DMS53 treated with DMSO at 0.1 percent for 48 hours (cell line): Measurements from ENCODE around the gene DBP.
"Not testable (repeated sequence)": the region's sequence is repeated elsewhere in the genome, so short reads cannot be mapped to it uniquely, and the experiment has no call there.

ENCODE experiments used
- DNase-seq: peaks from one replicate; lab custom pipeline; 2025; ENCODE audit not compliant: unreplicated experiment; lab: John Stamatoyannopoulos, UW

DBP gene

DNA sequence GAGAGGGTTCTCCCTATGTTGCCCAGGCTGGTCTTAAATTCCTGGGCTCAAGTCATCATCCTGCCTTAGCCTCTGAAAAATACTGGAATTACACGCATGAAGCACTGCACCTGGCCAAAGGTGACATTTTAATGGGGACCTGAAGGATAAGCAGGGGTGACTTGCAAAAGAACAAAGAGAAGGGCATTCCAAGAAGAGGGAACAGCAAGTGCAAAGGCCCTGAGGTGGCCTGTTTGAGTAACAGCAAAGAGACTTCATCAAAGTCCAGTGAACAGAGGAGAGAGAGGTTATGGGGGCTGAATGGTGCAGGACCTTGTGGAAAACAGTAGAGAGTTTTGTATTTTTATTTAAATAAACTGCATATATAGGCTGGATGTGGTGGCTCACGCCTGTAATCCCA, 4.7 kb upstream of the DBP start:
- no peak for DNase-seq

- no peak for DNase-seq
Observed at GRCh38 chr19:48639483-48640375, 2.5 kb upstream of the DBP start.

DNA sequence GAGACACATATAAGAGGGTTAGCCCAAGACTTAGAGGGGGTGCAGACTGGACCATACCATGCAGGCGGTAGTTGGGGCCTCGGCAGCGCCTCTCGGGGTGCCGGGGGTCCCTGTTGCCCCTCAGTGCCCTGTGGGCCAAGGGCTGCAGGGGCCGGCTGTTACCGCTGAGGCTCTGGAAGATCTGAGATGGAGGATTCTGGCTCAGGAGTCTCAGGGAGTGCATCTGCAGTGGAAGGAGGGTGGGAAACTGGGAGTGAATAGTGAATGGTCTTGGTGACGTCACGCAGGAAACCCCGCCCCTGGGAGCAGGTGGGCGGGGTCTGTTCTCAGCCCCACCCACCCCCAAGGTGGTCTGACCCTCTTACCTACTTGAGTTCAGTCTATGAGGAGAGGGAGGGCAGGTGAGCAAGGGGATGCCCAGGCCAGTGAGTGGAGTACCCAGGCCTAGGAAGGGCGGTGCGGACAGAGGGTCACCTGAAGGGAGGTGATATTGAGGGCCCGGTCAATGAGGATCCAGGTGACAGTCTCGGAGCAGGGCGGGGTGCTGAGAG, 1.7 kb upstream of the DBP start:
- no peak for DNase-seq

DNA sequence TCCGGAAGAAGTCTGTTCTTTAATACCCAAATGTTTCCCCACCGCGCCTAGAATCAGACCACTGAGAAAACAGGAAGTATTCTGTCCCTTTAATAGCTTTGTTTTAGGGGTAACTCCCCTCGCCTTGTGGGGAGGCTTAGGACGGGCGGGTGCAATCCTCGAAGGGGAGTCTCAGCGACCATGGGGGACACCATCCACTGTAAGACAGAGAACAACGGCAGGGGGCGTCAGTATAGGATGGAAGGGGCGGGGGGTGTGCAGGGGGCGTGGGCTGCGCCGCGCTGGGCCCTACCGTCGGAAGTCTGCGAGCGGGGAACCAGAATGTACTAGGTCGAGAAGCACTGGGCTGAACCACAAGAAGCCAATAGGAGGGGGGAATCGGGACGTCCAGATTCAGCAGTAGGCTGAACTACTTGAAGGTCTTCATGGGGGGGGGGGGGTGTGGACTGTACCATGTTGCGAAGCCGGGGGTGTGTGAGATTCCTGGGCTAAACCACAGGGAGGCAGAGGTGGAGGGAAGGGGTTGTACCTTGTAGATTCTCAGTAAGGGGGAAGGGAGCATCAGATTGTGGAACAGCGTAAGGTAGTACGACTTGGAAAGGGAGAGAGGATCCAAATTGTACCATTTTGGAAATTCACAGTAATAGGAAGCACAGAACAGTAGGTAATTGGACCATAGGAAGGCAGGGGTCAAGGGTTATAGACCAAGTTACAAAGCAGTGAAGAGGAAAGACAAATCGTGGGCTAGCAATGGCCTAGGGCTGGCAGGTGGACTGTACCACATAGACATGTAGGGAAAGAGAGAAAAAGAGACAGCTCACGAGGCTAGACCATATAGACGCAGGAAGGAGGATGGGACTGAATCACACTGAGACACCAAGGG, 1.0 kb upstream of the DBP start:
- peak; percentile 80 for DNase-seq

DNA sequence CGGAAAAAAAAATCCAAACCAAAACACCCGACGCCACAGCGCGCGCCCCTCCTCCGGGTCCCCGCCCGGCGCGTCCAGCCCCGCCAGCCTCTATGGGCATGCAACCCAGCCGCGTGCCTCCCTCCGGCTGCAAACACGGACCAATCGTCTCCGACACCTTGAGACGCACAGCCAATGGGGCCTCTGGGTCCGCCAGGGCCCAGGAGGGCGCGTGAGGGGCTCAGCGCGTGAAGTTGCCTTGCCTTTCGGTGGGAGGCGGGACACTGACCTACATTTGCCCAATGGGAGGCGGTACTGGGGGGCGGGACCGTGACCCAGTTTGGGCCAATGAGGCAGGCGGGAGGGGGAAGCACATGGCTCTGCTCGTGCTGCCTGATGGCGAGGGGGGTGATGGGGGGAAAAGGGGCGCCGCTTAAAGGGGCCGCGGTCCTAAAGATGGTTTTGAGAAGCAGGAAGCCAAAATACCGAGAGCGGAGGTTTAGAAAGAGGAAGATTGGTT, 319 bp upstream of the DBP start:
- DNase-seq, result peak; percentile 95

DNA sequence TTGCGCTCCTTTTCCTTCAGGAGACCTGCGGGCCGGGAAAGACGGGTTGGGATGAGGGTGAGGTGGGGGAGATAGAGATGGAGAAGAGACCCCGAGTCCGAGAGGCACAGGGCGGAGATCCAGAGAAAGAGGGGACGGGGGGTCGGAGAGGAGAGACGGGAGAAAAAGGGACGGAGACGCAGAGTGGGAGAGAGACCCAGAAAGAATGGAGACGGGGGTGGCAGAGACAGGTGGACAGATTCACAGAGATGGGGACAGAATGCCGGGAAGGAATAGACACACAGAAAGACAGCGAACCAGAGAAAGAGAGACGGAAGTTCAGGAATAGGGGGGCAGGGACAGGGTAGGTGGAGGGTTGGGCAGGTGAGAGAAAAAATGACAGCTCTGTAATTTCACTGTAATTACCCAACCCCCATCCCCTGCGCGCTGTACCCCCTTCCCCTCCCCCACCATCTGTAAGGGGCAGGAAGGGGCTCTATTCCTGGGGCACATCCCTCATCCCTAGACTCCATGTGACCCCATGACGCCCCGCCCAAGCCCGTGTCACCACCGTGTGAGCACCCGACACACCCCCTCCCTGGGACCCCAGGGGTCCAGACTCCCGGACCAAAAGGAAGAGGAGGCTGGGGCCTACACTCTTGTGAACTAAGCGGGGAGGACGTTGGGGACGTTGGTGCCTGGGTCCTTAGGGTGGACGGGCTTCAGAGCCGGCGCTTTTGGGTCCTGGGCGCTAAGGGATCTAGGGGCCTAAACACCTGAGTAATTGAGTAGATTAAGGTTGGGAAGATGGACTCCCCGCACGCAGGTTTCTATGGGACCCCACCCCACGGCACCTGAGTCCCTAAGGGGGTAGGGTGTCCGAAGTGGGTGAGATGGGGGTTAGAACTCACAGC, 967 bp downstream of the DBP start:
- no peak for DNase-seq

GRCh38 chr19:48635263-48635965, 1.8 kb downstream of the DBP start:
- DNase-seq, result peak; percentile 45

DNA sequence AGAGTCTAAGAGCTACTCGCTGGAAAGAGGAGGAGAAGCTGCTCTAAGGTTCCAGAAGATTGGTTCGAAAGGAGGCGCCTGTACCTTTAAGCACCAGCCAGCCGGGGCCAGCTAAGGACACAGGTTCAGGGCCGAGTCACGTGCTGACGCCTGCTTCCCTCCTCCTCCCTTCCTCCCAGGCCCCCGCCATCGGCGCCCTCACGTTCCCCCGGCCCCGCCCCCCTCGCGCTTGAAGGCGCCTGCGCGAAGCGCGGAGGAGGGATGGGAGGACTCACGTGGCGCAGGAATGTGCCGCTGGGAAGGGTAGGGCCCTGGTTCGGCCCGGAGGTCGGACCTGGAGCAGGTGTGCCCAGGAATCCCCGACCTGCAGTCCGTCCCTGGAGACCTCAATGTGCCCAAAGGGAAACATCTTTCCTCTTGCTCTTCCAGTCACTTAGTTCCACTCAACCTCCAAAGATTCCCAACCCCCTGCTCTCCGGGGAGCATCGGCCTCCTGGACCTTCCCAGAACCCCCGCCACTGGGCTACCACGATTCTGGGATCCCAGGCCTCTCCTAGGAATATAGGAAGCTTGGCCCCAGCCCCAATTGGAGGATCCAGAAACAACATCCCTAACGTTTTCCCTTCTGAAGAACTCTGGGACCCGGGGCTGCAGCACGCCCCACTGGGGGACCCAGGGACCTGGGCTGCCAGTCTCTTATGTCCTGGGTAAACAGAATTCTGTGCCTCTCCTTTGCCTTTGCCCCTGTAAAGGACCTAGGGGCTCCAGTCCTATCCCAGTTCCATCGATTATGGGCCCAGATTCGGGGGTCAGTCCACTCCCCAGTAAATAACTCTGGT, 2.5 kb downstream of the DBP start:
- DNase-seq, result peak; percentile 90

GRCh38 chr19:48634036-48634342, 3.2 kb downstream of the DBP start:
- DNase-seq, result no peak

DNA sequence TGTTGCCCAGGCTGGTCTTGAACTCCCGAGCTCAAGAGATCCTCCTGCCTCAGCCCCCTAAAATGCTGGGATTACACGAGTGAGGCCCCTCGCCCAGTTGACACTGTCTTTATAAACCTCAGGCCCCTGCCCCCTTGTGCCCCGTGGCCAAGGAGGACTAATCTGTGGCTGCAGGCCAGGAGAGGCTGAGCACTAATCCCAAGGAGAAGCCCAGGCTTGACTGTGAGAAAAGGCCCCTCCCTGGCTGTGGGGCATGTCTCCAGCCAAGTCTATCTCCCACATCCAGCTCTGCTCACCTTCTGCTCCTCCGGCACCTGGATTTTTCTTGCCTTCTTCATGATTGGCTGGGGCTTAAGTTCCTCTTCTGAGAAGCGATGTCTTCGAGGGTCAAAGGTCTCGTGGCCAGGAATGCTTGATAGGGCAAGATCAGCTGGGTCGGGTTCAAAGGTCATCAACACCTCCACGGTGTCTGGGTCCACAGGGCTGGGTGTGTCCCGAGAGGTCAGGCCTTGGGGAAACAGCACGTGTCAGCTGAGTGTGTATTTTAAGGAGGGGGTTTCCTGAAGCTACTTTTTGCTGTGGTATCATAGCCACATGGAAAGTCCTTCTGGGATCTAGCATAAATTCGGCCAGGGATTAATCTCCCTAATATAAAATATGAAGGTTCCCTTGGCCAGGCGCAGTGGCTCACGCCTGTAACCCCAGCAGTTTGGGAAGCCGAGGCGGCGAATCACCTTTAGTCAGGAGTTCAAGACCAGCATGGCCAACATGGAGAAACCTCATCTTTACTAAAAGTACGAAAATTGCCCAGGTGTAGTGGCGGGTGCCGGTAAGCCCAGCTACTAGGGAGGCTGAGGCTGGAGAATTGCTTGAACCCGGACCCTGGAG, 3.8 kb downstream of the DBP start:
- no peak for DNase-seq

DNA sequence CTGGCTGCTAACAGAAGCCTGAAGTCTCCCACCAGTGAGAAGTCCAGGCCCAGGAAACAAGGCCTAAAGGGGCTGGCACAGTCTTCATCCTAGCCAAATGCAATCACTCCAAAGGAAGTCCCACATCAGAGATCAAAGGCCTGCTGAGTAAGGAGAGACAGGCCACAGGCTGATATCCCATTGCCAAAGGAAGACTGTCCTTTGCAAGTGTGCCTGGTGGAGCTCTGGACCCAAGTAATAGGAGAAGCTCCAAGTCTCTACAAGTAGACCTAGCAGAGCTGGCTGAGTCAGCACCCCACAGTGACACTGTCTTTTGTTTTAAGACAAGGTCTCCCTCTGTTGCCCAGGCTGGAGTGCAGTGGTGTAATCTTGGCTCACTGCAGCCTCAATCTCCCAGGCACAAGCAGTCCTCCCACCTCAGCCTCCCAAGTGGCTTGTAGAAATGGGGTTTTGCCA, 4.5 kb downstream of the DBP start:
- DNase-seq, result no peak

- not testable (repeated sequence) for DNase-seq
Observed at GRCh38 chr19:48632286-48632685, 4.9 kb downstream of the DBP start.

DNA sequence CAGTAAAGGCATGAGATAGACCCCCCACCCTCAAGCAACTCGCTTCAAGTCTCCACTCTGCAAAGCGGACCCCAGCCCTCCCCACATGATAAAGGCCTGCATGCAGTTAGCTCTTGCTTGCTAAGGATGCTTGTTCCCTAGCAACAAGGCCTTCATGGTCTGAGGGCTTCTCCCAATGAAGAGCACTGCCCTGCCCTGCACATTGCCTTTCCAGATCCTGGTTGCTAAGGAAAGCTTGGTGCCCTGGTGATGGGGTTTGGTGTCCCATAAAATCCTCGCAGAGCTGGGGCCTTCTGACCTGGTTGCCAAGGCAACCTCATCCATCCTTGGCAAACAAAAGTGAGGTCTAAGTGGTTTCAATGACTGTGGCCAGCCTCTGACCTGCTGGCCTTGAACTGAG, 6.0 kb downstream of the DBP start:
- DNase-seq, result no peak

DNA sequence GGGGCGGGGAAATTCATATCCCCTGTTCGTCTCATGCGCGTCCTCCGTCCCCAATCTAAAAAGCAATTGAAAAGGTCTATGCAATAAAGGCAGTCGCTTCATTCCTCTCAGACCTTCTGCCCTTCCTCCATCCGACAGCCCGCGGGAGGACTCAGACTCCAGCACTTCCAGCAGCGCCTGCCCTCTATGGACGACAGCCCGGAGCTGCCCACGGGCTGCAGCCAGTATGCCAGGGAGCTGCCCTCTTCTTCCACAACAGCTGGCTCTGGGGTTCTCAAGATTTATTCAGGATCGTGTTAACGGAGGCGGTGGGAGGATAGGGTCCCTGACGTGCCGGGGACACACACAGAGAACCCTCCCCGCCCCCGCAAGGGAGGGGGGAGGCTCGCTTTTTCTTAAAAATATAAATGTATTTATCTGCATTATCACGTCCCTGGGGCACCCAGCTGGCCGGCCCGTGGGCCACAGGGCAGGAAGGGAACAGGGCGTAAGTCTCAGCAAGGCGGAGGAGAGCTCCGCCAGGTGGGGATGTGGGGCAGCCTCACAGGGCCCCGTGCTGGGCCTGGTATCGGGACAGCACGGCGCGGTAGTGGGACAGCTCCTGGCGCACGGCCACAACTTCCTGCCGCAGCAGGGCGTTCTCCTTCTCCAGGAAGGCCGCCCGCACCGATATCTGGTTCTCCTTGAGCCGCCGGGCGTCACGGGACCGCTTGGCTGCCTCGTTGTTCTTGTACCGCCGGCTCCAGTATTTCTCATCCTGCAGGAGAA, 6.7 kb downstream of the DBP start:
- peak; percentile 67 for DNase-seq

DNA sequence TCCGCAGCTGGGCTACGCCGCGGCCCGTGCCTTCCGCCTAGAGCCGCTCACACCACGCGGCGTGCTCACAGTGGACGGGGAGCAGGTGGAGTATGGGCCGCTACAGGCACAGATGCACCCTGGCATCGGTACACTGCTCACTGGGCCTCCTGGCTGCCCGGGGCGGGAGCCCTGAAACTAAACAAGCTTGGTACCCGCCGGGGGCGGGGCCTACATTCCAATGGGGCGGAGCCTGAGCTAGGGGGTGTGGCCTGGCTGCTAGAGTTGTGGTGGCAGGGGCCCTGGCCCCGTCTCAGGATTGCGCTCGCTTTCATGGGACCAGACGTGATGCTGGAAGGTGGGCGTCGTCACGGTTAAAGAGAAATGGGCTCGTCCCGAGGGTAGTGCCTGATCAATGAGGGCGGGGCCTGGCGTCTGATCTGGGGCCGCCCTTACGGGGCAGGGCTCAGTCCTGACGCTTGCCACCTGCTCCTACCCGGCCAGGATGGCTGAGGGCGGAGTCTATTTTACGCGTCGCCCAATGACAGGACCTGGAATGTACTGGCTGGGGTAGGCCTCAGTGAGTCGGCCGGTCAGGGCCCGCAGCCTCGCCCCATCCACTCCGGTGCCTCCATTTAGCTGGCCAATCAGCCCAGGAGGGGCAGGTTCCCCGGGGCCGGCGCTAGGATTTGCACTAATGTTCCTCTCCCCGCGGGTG, 7.4 kb downstream of the DBP start:
- DNase-seq, result peak; percentile 92

DNA sequence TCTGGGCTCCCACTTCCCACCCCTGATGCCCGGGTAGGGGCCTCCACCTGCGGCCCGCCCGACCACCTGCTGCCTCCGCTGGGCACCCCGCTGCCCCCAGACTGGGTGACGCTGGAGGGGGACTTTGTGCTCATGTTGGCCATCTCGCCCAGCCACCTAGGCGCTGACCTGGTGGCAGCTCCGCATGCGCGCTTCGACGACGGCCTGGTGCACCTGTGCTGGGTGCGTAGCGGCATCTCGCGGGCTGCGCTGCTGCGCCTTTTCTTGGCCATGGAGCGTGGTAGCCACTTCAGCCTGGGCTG, 7.9 kb downstream of the DBP start:
- no peak for DNase-seq
